ENCODE data around the gene PDCD7. TPM values are rescaled to one million over a fixed set of nuclear protein-coding genes. Genes with fewer than 3 reads are reported as not detected.

The PDCD7 gene
- total and polyA plus RNA-seq, 2 of the 13 experiments (the other 11 are each of a cell fraction or from before 2014, with no cell fraction given), result 10.1 to 14.7 TPM

DNA sequence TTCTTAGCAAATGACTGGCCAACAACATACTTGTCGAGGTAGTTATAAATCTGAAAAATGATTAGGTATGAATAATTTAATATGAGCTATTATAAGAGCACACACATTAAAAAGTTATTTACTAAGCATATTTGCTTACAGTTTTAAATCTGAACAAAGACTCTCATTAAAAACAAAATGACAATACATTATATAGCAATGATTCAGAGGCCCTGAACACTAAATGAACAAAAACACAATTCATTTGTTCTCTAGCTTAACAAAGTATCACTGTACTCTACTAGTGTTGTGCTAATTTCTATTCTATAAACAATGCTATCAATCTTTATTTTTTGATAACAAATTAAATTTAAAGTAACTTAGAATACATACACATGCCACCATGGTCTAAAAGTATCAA is 30.5 kb upstream of the PDCD7 start (continued):
- TF ChIP-seq, protein P1, sequence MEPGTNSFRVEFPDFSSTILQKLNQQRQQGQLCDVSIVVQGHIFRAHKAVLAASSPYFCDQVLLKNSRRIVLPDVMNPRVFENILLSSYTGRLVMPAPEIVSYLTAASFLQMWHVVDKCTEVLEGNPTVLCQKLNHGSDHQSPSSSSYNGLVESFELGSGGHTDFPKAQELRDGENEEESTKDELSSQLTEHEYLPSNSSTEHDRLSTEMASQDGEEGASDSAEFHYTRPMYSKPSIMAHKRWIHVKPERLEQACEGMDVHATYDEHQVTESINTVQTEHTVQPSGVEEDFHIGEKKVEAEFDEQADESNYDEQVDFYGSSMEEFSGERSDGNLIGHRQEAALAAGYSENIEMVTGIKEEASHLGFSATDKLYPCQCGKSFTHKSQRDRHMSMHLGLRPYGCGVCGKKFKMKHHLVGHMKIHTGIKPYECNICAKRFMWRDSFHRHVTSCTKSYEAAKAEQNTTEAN (CRISPR knock-in tag; conservative IDR thresholded peaks at IDR 0.05), result no peak
- TF ChIP-seq SIN3A (IDR thresholded peaks at IDR 0.05; ENCODE audit: borderline replicate concordance, low read depth, low read length) (no peak), ARHGAP35 (CRISPR knock-in tag; IDR thresholded peaks at IDR 0.05; ENCODE audit: borderline replicate concordance) (no peak), ZFP82 (CRISPR knock-in tag; IDR thresholded peaks at IDR 0.05; ENCODE audit: borderline replicate concordance) (no peak), DZIP1 (CRISPR knock-in tag; IDR thresholded peaks at IDR 0.05) (no peak), LCORL (IDR thresholded peaks at IDR 0.05) (no peak), LCORL (CRISPR knock-in tag; IDR thresholded peaks at IDR 0.05) (no peak), ATF5 (CRISPR knock-in tag; IDR thresholded peaks at IDR 0.05; ENCODE audit: low read depth) (no peak), ZNF235 (CRISPR knock-in tag; IDR thresholded peaks at IDR 0.05; ENCODE audit: borderline replicate concordance) (no peak), ZNF629 (CRISPR knock-in tag; conservative IDR thresholded peaks at IDR 0.05) (no peak), ZNF318 (CRISPR knock-in tag; IDR thresholded peaks at IDR 0.05) (no peak)
- TF ChIP-seq, protein P2, sequence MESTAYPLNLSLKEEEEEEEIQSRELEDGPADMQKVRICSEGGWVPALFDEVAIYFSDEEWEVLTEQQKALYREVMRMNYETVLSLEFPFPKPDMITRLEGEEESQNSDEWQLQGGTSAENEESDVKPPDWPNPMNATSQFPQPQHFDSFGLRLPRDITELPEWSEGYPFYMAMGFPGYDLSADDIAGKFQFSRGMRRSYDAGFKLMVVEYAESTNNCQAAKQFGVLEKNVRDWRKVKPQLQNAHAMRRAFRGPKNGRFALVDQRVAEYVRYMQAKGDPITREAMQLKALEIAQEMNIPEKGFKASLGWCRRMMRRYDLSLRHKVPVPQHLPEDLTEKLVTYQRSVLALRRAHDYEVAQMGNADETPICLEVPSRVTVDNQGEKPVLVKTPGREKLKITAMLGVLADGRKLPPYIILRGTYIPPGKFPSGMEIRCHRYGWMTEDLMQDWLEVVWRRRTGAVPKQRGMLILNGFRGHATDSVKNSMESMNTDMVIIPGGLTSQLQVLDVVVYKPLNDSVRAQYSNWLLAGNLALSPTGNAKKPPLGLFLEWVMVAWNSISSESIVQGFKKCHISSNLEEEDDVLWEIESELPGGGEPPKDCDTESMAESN (CRISPR knock-in tag; conservative IDR thresholded peaks at IDR 0.05), result no peak

Data from HepG2 (cell line).